Keratinocyte (primary cell): Measurements from ENCODE around the gene CACNA1B.

Source experiments
- EZH2 ChIP-seq: IDR thresholded peaks from one replicate; pipeline ENCODE4 v1.6.1; 2012; ENCODE audit warnings: inconsistent platforms, mild to moderate bottlenecking, low read length, moderate library complexity
- TF ChIP-seq, protein P1 (sequence below), 3 experiments: IDR thresholded peaks in 1 of 3; conservative IDR thresholded peaks in 1 of 3; optimal IDR thresholded peaks in 1 of 3; 2 replicates in 2 of 3; 3 replicates in 1 of 3; pipeline versions ENCODE3 to v1.5.1; 2011; ENCODE audit warnings: low read length in 3 of 3, mild to moderate bottlenecking in 3 of 3, moderate library complexity in 2 of 3, control low read depth in 1 of 3, inconsistent platforms in 1 of 3; ENCODE audit not compliant: insufficient read depth in 2 of 3; ENCODE audit errors: extremely low read depth in 1 of 3

GRCh38 chr9:137969685-137970084 lies 92.1 kb downstream of the CACNA1B start:
- TF ChIP-seq, protein P1, sequence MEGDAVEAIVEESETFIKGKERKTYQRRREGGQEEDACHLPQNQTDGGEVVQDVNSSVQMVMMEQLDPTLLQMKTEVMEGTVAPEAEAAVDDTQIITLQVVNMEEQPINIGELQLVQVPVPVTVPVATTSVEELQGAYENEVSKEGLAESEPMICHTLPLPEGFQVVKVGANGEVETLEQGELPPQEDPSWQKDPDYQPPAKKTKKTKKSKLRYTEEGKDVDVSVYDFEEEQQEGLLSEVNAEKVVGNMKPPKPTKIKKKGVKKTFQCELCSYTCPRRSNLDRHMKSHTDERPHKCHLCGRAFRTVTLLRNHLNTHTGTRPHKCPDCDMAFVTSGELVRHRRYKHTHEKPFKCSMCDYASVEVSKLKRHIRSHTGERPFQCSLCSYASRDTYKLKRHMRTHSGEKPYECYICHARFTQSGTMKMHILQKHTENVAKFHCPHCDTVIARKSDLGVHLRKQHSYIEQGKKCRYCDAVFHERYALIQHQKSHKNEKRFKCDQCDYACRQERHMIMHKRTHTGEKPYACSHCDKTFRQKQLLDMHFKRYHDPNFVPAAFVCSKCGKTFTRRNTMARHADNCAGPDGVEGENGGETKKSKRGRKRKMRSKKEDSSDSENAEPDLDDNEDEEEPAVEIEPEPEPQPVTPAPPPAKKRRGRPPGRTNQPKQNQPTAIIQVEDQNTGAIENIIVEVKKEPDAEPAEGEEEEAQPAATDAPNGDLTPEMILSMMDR (optimal IDR thresholded peaks at IDR 0.05 in 1 of 3, IDR thresholded peaks at IDR 0.05 in 1 of 3, conservative IDR thresholded peaks at IDR 0.05 in 1 of 3; ENCODE audit: extremely low read depth in 1 of 3, insufficient read depth in 2 of 3, low read length in 3 of 3), result no peak
- no peak for TF ChIP-seq EZH2
